PC-3 (cell line): ENCODE results near the gene CCBE1.

Experiments
- EZH2 ChIP-seq: fragments of 300-600 bp; sonication (generic); IDR thresholded peaks from one replicate; pipeline ENCODE4 v1.6.1; 2017; ENCODE audit warnings: antibody characterized with exemption, mild to moderate bottlenecking, low read length; ENCODE audit not compliant: unreplicated experiment
- EZH2phosphoT487 ChIP-seq: fragments of 300-600 bp; sonication (generic); IDR thresholded peaks from 2 replicates; pipeline ENCODE4 v1.6.1; 2018; ENCODE audit warnings: mild to moderate bottlenecking, antibody characterized with exemption, low read length, borderline replicate concordance
- TF ChIP-seq, protein P1 (sequence below): fragments of 300-600 bp; sonication (generic); conservative IDR thresholded peaks from 2 replicates; pipeline ENCODE4 v1.5.1; 2017; ENCODE audit warnings: antibody characterized with exemption, low read depth, mild to moderate bottlenecking, low read length

DNA sequence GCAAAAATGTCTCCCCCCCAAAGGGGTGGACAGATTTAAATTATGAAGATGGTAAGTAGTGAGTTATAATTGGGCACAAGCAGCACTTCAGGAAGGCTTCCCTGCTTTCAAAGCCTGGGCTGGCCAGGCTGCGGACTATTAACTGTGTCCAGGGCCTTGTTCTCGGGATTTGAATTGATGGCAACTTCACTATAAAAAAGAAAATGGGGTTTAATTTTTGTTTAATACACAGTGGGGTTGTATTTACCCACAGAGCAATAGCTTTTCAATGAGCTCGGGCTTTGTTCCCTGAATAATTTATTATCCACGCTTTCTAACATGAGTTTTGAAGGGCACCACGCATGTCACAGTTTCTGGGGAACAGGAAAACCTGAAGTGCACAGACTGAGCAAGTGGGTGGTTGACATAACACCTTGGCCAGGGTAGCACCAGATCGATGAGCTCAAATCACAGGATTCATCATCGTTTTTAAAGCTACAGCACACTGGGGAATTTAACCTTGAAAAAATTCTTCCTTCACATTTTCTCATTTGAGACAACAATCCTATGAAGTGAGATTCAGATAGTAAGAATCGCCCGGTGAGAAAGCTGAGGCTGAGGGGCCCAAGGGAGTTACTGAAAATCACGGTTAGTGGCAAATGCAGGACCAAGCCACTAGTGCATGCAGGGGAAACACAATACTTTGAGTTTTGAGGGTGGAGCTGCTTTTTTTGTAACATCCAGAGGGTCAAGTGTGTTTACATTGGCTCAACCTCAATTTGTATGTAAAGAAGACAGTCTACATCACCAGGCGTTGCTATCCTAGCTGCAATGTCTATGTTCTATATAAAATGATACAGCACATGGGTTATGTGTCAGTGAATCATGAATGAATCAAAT, 309.3 kb downstream of the CCBE1 start:
- TF ChIP-seq, protein P1, sequence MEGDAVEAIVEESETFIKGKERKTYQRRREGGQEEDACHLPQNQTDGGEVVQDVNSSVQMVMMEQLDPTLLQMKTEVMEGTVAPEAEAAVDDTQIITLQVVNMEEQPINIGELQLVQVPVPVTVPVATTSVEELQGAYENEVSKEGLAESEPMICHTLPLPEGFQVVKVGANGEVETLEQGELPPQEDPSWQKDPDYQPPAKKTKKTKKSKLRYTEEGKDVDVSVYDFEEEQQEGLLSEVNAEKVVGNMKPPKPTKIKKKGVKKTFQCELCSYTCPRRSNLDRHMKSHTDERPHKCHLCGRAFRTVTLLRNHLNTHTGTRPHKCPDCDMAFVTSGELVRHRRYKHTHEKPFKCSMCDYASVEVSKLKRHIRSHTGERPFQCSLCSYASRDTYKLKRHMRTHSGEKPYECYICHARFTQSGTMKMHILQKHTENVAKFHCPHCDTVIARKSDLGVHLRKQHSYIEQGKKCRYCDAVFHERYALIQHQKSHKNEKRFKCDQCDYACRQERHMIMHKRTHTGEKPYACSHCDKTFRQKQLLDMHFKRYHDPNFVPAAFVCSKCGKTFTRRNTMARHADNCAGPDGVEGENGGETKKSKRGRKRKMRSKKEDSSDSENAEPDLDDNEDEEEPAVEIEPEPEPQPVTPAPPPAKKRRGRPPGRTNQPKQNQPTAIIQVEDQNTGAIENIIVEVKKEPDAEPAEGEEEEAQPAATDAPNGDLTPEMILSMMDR = no peak
- TF ChIP-seq EZH2phosphoT487 = no peak
- TF ChIP-seq EZH2 = no peak
